Islet precursor cell (in vitro differentiated cells): ENCODE measurements around the gene PDP2.
A peak's percentile ranks its signal among the peaks of the same experiment; 100 is the strongest.
"Not testable (repeated sequence)": the region's sequence is repeated elsewhere in the genome, so short reads cannot be mapped to it uniquely, and the experiment has no call there.

Experiments
- DNase-seq: peaks from one replicate; pipeline ENCODE4 v3.0.0-alpha.2; 2018

Gene PDP2

DNA sequence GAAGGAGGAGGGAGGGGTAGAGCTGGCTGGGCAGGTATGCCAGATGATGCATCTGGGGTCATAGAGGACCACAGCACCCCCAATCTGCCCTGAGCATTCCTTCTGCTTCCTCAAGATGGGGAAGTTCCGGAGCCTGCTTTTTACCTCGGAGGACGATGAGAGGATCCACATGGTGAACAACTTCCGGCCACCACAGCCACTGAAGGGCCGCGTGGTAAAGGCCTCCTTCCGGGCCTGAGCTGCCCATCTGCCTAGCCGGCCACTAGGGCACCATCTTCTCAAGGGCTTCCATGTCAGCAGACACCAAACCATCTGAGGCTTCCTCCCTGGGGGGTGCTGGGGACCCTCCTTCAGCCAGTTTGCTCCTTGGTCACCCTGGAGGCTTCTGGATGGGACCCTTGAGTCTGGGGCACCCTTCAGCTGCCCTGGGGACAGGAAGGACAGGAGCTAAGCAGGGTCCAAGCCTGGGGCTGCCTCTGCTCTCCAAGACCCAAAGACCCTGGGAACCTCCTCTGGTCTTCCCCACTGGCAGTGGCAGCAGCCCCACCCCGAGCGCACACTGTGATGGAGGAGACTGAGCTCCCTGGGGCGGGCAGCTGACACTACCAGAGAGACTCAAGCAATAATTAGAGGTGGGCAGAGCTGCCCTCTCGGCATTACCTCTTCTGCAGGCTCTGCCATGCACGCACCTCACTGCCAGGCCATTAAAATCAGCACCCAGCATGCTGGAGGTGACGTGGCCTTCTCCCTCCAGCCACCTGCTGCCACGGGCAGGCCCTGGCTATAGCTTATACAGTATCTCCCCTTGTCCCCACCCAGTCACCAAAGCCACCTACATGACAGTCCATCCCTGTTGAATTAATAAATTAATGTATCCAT, 26.8 kb upstream of the PDP2 start:
- peak; percentile 48 for DNase-seq

GRCh38 chr16:66856184-66856730, 24.1 kb upstream of the PDP2 start:
- DNase-seq, result peak; percentile 35

- DNase-seq, result peak; percentile 37
Observed at GRCh38 chr16:66856801-66857200, 23.5 kb upstream of the PDP2 start.

GRCh38 chr16:66857437-66857836, 22.9 kb upstream of the PDP2 start:
- DNase-seq, result peak; percentile 50

GRCh38 chr16:66858740-66859396, 21.4 kb upstream of the PDP2 start:
- no peak for DNase-seq

- no peak for DNase-seq
Observed at GRCh38 chr16:66859397-66860068, 20.8 kb upstream of the PDP2 start.

- DNase-seq, result peak; percentile 35
Observed at GRCh38 chr16:66862023-66862520, 18.2 kb upstream of the PDP2 start.

- DNase-seq, result no peak
Observed at GRCh38 chr16:66863707-66864106, 16.6 kb upstream of the PDP2 start.

- DNase-seq, result no peak
Observed at GRCh38 chr16:66869424-66869823, 10.9 kb upstream of the PDP2 start.

- DNase-seq, result not testable (repeated sequence)
Observed at GRCh38 chr16:66871363-66871762, 9.0 kb upstream of the PDP2 start.

DNA sequence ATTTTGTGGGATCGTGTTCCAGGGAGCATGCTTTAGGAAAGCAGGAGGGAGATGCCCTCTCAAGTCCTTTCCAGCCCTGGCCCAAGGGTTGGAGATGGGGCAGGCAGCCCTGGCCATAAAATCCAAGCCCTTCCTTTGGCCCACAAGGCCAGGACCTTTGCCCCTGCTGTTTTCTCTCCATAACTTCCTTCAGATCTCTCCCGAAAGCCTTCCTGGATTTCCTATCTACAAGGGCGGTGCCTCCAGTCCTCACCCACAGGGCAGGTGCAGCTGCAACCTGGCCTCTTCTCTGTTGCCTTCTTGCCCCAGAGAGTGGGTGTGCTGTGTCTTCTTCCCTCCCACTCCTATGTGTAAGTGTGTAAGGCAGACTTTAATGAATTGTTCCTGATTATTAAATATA, 8.5 kb upstream of the PDP2 start:
- no peak for DNase-seq

DNA sequence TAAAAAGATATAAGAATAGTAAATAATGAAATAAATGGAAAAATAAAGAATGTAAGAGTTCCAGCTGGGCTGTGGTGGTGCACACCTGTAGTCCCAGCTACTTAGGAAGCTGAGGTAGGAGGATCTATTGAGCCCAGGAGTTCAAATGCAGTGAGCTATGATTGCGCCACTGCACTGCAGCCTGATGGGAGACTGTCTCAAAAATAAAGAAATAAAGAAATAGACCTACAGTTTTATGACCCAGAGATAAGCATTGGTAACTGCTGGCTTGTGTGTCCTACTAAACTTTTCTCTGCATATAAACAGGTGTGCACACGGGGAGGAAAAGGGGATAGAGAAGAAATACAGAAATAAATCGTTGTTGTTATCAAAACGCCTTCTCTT, 7.8 kb upstream of the PDP2 start:
- no peak for DNase-seq

- peak; percentile 99 for DNase-seq
Observed at GRCh38 chr16:66872943-66873684, 7.2 kb upstream of the PDP2 start.

- DNase-seq, result no peak
Observed at GRCh38 chr16:66873685-66874055, 6.6 kb upstream of the PDP2 start.

- peak; percentile 64 for DNase-seq
Observed at GRCh38 chr16:66874079-66874775, 6.1 kb upstream of the PDP2 start.

DNA sequence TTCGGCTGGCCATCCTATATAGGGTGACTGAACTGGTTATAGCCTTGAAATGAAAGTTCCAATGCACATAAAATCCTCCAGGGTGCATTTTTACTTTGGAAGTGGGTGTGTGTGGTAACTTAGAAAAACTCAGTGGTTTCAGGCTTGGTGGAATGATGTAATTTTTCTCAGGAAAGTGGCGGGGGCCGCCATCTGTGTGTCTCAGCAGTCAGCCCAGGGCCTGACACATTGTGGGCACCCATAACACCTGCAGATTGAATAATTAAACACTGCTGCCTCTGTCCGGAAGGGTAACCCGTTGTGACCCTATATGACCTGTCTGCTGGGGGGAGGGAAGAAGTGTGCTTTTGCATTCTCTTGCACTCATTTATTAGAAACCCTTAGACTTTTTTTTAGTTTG, 2.2 kb upstream of the PDP2 start:
- no peak for DNase-seq

DNA sequence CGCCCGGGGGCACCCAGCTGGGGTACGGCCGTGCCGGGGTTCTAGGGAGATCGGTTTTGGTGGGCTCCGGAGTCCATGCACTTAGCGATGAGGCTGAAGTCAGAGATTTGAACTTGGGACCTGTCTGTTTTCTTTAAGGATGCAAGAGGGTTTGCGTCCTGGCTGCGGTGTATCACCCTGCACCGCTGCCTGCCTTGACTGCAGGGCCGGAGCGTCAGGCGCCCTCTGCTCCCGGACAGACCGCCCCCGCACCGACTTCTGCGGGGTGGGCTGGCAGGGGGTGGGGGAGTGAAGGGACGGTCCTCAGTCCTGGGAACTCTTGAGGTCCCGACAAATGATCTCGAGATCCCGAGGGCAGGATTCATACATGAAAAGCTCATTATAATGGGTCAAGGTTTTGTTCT, 701 bp downstream of the PDP2 start:
- DNase-seq, result no peak

DNA sequence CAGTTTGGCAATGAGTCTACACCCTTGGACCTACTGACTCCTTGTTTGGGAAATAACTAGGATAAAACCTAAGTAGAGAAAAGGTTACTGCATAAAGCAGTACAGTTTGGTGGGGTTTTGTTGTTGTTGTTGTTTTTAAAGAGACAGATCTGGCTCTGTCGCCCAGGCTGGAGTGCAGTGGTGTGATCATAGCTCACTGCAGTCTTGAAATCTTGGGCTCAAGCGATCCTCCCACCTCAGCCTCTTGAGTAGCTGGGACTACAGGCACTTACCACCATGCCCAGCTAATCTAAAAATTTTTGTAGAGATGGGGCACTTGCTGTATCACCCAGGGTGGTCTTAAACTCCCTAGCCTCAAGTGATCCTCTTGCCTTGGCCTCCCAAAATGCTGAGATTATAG, 1.2 kb downstream of the PDP2 start:
- DNase-seq, result no peak

GRCh38 chr16:66881964-66882508, 1.7 kb downstream of the PDP2 start:
- DNase-seq, result no peak

GRCh38 chr16:66882702-66883101, 2.4 kb downstream of the PDP2 start:
- no peak for DNase-seq

DNA sequence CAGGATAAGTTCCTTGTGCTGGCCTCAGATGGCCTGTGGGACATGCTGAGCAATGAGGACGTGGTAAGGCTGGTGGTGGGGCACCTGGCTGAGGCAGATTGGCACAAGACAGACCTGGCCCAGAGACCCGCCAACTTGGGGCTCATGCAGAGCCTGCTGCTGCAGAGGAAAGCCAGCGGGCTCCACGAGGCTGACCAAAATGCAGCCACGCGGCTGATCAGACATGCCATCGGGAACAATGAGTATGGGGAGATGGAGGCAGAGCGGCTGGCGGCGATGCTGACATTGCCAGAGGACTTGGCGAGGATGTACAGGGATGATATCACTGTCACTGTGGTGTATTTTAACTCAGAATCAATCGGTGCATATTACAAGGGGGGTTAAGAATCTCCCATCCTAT, 5.2 kb downstream of the PDP2 start:
- DNase-seq, result no peak

- DNase-seq, result no peak
Observed at GRCh38 chr16:66886321-66886720, 6.0 kb downstream of the PDP2 start.
